Erythroblast (primary cell): ENCODE measurements around the gene MTCL1.

ENCODE experiments used
- GATA1 ChIP-seq: IDR thresholded peaks from 2 replicates; pipeline ENCODE4 v1.6.1; 2011; ENCODE audit warnings: low read depth, mild to moderate bottlenecking, control low read depth, low read length, moderate library complexity
- POLR2A ChIP-seq: IDR thresholded peaks from 2 replicates; pipeline ENCODE4 v1.6.1; 2011; ENCODE audit warnings: mild to moderate bottlenecking, low read length

- TF ChIP-seq POLR2A (no peak), GATA1 (no peak)
These were observed 51.2 kb downstream of the MTCL1 start for GRCh38 chr18:8756571-8756970.
